Transverse colon (tissue), 4 donors: ENCODE data around the gene ST3GAL4.

Source experiments
- POLR2A ChIP-seq: fragments of 450-650 bp; IDR thresholded peaks from one replicate; pipeline ENCODE4 v1.6.1; 2016; ENCODE audit warnings: antibody characterized with exemption, mild to moderate bottlenecking, moderate library complexity
- POLR2AphosphoS5 ChIP-seq, 3 donors: sonication (generic); formaldehyde crosslinking; IDR thresholded peaks; one replicate each; pipeline ENCODE4 v1.6.1; 2016; ENCODE audit warnings: antibody characterized with exemption in 3 of 3
- TF ChIP-seq, protein P1 (sequence below), 5 experiments: fragments of 200-600 bp in 3 of 5; fragments of 450-650 bp in 2 of 5; sonication (generic) in 3 of 5; IDR thresholded peaks; 1 replicate in 2 of 5; 2 replicates in 3 of 5; pipeline ENCODE4 v1.5.1; 2016 to 2017; ENCODE audit warnings: antibody characterized with exemption in 5 of 5, inconsistent platforms in 3 of 5, mild to moderate bottlenecking in 2 of 5, moderate library complexity in 1 of 5

DNA sequence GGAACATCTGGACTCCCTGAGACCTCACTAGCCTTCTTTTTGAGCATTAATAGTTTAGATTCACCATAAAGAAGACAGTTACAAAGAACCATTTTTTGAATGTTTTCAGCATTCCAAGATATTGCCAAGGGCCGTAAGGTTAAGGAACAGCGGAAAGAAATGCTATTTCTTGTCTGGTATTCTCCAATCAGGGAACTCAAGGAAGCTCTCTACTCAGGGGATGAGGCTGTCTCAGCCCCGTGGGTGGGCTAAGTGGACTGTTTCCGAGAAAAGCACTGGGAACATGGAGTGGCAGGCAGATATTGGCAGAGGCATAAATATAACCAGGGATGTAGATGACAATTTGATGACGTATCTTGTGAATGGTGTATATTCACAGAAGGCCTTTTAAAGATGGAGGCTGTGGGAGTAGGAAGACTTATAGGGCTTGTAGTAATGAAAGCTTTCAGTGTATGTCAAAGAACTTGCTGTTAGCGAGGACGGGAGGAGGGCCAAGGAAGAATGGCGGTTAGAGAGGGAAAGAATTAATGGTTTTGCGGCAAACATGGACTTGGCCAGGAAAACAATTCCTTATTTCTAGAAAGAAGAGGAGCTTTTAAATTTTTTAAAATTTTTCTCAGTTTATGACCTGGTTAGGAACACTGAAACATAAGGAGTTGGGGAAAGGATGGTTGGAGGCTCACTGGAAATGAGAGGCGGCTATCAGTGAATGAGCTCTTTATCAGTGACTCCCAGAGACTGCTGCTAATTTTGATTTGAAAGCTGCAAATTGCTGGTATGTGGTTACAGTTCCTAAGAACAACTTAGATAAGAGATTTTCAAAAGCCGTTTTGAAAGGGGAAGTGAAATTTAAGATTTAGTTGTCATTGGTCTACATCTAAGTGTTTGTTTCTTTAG, 64.6 kb downstream of the ST3GAL4 start:
- TF ChIP-seq, protein P1, sequence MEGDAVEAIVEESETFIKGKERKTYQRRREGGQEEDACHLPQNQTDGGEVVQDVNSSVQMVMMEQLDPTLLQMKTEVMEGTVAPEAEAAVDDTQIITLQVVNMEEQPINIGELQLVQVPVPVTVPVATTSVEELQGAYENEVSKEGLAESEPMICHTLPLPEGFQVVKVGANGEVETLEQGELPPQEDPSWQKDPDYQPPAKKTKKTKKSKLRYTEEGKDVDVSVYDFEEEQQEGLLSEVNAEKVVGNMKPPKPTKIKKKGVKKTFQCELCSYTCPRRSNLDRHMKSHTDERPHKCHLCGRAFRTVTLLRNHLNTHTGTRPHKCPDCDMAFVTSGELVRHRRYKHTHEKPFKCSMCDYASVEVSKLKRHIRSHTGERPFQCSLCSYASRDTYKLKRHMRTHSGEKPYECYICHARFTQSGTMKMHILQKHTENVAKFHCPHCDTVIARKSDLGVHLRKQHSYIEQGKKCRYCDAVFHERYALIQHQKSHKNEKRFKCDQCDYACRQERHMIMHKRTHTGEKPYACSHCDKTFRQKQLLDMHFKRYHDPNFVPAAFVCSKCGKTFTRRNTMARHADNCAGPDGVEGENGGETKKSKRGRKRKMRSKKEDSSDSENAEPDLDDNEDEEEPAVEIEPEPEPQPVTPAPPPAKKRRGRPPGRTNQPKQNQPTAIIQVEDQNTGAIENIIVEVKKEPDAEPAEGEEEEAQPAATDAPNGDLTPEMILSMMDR (IDR thresholded peaks at IDR 0.05) = no peak
- no peak for TF ChIP-seq POLR2A
- no peak for TF ChIP-seq POLR2AphosphoS5 (IDR thresholded peaks at IDR 0.05)
